ENCODE results near the gene RPL29. TPM values are rescaled to one million over a fixed set of nuclear protein-coding genes. Genes with fewer than 3 reads are reported as not detected.

Gene RPL29
- total RNA-seq, 2 donors from 2014 or later: 370 to 792 TPM

- no peaks in the 10 kb centered on the region for H3K36me3 ChIP-seq (replicated peaks in 1 of 2; ENCODE audit: insufficient read depth in 1 of 2, low read depth in 2 of 2)
- H3K27ac ChIP-seq: peak overlapping the region in 3 of 4 donors; percentile 77 to 91 (median 83)
- TF ChIP-seq POLR2A (IDR thresholded peaks at IDR 0.05) (no peak), CTCF (IDR thresholded peaks at IDR 0.05) (no peak)
- no peaks in the 10 kb centered on the region for H3K27me3 ChIP-seq
- DNase-seq: no peak
- intact Hi-C loops (cut with DNase I): no loop called here
- peaks cover 73% of the 10 kb centered on the region for H3K4me1 ChIP-seq
- H3K4me3 ChIP-seq: no peak overlapping the region
- ATAC-seq: no peak
- no peaks in the 10 kb centered on the region for H3K9me3 ChIP-seq
- WGBS, 2 donors: 86 to 96% methylated on average over 5 to 6 of the region's 6 CpGs
Observed at GRCh38 chr3:51968883-51969678, 26.6 kb downstream of the RPL29 start.

GRCh38 chr3:51968170-51968775, 27.4 kb downstream of the RPL29 start:
- intact Hi-C loops (cut with DNase I): no loop called here
- ATAC-seq (no peak), DNase-seq (peak in 1 of 4 donors; percentile 33)
- no peak for TF ChIP-seq CTCF (IDR thresholded peaks at IDR 0.05)
- TF ChIP-seq POLR2A (IDR thresholded peaks at IDR 0.05): no peak
- Histone ChIP-seq H3K27me3 (no peaks in the 10 kb centered on the region), H3K4me1 (peaks cover 66% of the 10 kb centered on the region), H3K36me3 (replicated peaks in 1 of 2; ENCODE audit: insufficient read depth in 1 of 2, low read depth in 2 of 2) (no peaks in the 10 kb centered on the region), H3K4me3 (peak overlapping the region in 1 of 2 donors; percentile 36), H3K9me3 (no peaks in the 10 kb centered on the region), H3K27ac (peak overlapping the region; percentile 75 to 91 (median 80))
- WGBS, 2 donors: 0 to 13% methylated on average over 4 to 11 of the region's 11 CpGs

GRCh38 chr3:51967384-51968169, 28.1 kb downstream of the RPL29 start, which contains the start of gene PCBP4:
Gene PCBP4 (minus strand): TSS chr3:51967454. CDS start chr3:51961240, 6,214 bp downstream.
- H3K27me3 ChIP-seq: no peaks in the 10 kb centered on the region
- peaks cover 64% of the 10 kb centered on the region for H3K4me1 ChIP-seq
- TF ChIP-seq CTCF (IDR thresholded peaks at IDR 0.05) (peak in 1 of 7 experiments; percentile 4), POLR2A (IDR thresholded peaks at IDR 0.05) (peak; percentile 30 to 57 (median 54))
- DNase-seq (peak; percentile 79 to 86 (median 84)), ATAC-seq (peak; percentile 85)
- H3K4me3 ChIP-seq: peak within 1 kb of the TSS; percentile 36 to 42
- H3K36me3 ChIP-seq (replicated peaks in 1 of 2; ENCODE audit: insufficient read depth in 1 of 2, low read depth in 2 of 2): no peaks in the 10 kb centered on the region
- WGBS, 2 donors: 0% methylated on average over 7 to 59 of the region's 90 CpGs
- intact Hi-C loops (cut with DNase I): no loop called here
- H3K27ac ChIP-seq: peak within 1 kb of the TSS; percentile 75 to 91 (median 80)
- no peaks in the 10 kb centered on the region for H3K9me3 ChIP-seq

- ATAC-seq: peak; percentile 16
- no peak for TF ChIP-seq POLR2A (IDR thresholded peaks at IDR 0.05)
- TF ChIP-seq CTCF (IDR thresholded peaks at IDR 0.05): no peak
Observed at GRCh38 chr3:51966922-51967383, 28.7 kb downstream of the RPL29 start.

More at GRCh38 chr3:51966922-51967383, 28.7 kb downstream of the RPL29 start:
- peak in 1 of 4 donors; percentile 35 for DNase-seq
- H3K9me3 ChIP-seq: no peaks in the 10 kb centered on the region
- intact Hi-C loops (cut with DNase I): no loop called here
- peaks cover 64% of the 10 kb centered on the region for H3K4me1 ChIP-seq
- H3K36me3 ChIP-seq (replicated peaks in 1 of 2; ENCODE audit: insufficient read depth in 1 of 2, low read depth in 2 of 2): no peaks in the 10 kb centered on the region
- H3K27me3 ChIP-seq: no peaks in the 10 kb centered on the region
- H3K4me3 ChIP-seq: peak overlapping the region in 1 of 2 donors; percentile 42
- 5 to 26% methylated on average over 4 to 30 of the region's 33 CpGs for whole genome bisulfite sequencing, 2 donors
- peak overlapping the region; percentile 75 to 91 (median 80) for H3K27ac ChIP-seq

Data from body of pancreas (tissue), 4 donors.